ENCODE data around the gene DUSP8.

GRCh38 chr11:1523779-1524178 is 48.3 kb downstream of the DUSP8 start:
- TF ChIP-seq POLR2A (IDR thresholded peaks at IDR 0.05) (no peak), CTCF (IDR thresholded peaks at IDR 0.05) (no peak)
